ENCODE results near the gene HMCN1. TPM values are rescaled to one million over a fixed set of nuclear protein-coding genes. Genes with fewer than 3 reads are reported as not detected.

Gene HMCN1
- total RNA-seq, 1 experiment from 2014 or later, result 0.23 TPM

GRCh38 chr1:185961664-185962063 is 227.5 kb downstream of the HMCN1 start:
- Histone ChIP-seq H3K27ac (ENCODE audit: low read length) (no peak overlapping the region), H3K36me3 (ENCODE audit: control insufficient read depth, insufficient read depth, low read length) (no peaks in the 10 kb centered on the region), H3K4me3 (ENCODE audit: low read depth in 2 of 2, low read length in 2 of 2) (no peak overlapping the region), H3K27me3 (ENCODE audit: control insufficient read depth, insufficient read depth, low read length) (no peaks in the 10 kb centered on the region), H3K9me3 (ENCODE audit: control insufficient read depth, insufficient read depth, low read depth, low read length) (no peaks in the 10 kb centered on the region), H3K4me1 (ENCODE audit: control insufficient read depth, insufficient read depth, low read length) (no peaks in the 10 kb centered on the region)
- in situ Hi-C loops (cut with HindIII; ENCODE audit: low pct_unique_long_range_greater_than_20kb, low sequenced_read_pairs) (no loop called here), intact Hi-C loops (cut with micrococcal nuclease; ENCODE audit: unreplicated experiment) (no loop called here)
- DNase-seq (ENCODE audit: low read depth, low spot score) (no peak), ATAC-seq (no peak)
- TF ChIP-seq REST (IDR thresholded peaks at IDR 0.05; ENCODE audit: insufficient read depth in 1 of 2, low read depth in 2 of 2, low read length in 1 of 2) (no peak), TCF7L2 (IDR thresholded peaks at IDR 0.05; ENCODE audit: low read depth, low read length) (no peak), CTCF (IDR thresholded peaks at IDR 0.05) (no peak), POLR2AphosphoS5 (IDR thresholded peaks at IDR 0.05; ENCODE audit: low read depth, low read length) (no peak), SIN3A (IDR thresholded peaks at IDR 0.05; ENCODE audit: borderline replicate concordance, insufficient read depth, low read depth, low read length) (no peak)
- BruUV-seq (replicated peaks), result no TSS peak
- ChIA-PET POLR2A (no interaction called here), CTCF (no interaction called here)

GRCh38 chr1:185964946-185965345 is 230.8 kb downstream of the HMCN1 start:
- no peaks in the 10 kb centered on the region for H3K9me3 ChIP-seq (ENCODE audit: control insufficient read depth, insufficient read depth, low read depth, low read length)
- in situ Hi-C loops (cut with HindIII; ENCODE audit: low pct_unique_long_range_greater_than_20kb, low sequenced_read_pairs) (no loop called here), intact Hi-C loops (cut with micrococcal nuclease; ENCODE audit: unreplicated experiment) (no loop called here)
- no peaks in the 10 kb centered on the region for H3K27me3 ChIP-seq (ENCODE audit: control insufficient read depth, insufficient read depth, low read length)
- ChIA-PET POLR2A (no interaction called here), CTCF (no interaction called here)
- no peak for DNase-seq (ENCODE audit: low read depth, low spot score)
- no peaks in the 10 kb centered on the region for H3K4me1 ChIP-seq (ENCODE audit: control insufficient read depth, insufficient read depth, low read length)
- ATAC-seq, result no peak
- H3K27ac ChIP-seq (ENCODE audit: low read length), result no peak overlapping the region
- H3K4me3 ChIP-seq (ENCODE audit: low read depth in 2 of 2, low read length in 2 of 2), result no peak overlapping the region
- TF ChIP-seq CTCF (IDR thresholded peaks at IDR 0.05), result no peak
- TF ChIP-seq POLR2AphosphoS5 (IDR thresholded peaks at IDR 0.05; ENCODE audit: low read depth, low read length), result no peak
- TF ChIP-seq SIN3A (IDR thresholded peaks at IDR 0.05; ENCODE audit: borderline replicate concordance, insufficient read depth, low read depth, low read length), result no peak
- TF ChIP-seq REST (IDR thresholded peaks at IDR 0.05; ENCODE audit: insufficient read depth in 1 of 2, low read depth in 2 of 2, low read length in 1 of 2), result no peak
- TF ChIP-seq TCF7L2 (IDR thresholded peaks at IDR 0.05; ENCODE audit: low read depth, low read length), result no peak
- no TSS peak for BruUV-seq (replicated peaks)
- no peaks in the 10 kb centered on the region for H3K36me3 ChIP-seq (ENCODE audit: control insufficient read depth, insufficient read depth, low read length)

Data from Panc1 (cell line).